ENCODE data around the gene FOXP1. TPM values are rescaled to one million over a fixed set of nuclear protein-coding genes. Genes with fewer than 3 reads are reported as not detected.

Gene FOXP1
- total RNA-seq, 1 donor from 2014 or later, result 195 TPM

GRCh38 chr3:71316066-71316777, 267.3 kb downstream of the FOXP1 start:
- no peaks in the 10 kb centered on the region for H3K9me3 Mint-ChIP-seq (ENCODE audit: unreplicated experiment)
- peaks cover 3% of the 10 kb centered on the region for H3K36me3 Mint-ChIP-seq (ENCODE audit: unreplicated experiment)
- no peak for DNase-seq (ENCODE audit: extremely low spot score, unreplicated experiment)
- peaks cover 29% of the 10 kb centered on the region for H3K4me1 Mint-ChIP-seq (ENCODE audit: unreplicated experiment)
- no peaks in the 10 kb centered on the region for H3K27me3 Mint-ChIP-seq (ENCODE audit: unreplicated experiment)
- no peak overlapping the region for H3K27ac Mint-ChIP-seq (ENCODE audit: unreplicated experiment)
- TF ChIP-seq CTCF (IDR thresholded peaks at IDR 0.05), result no peak
- no peak overlapping the region for H3K4me3 Mint-ChIP-seq (ENCODE audit: unreplicated experiment)

GRCh38 chr3:71315431-71315830, 268.1 kb downstream of the FOXP1 start:
- peak overlapping the region; percentile 29 for H3K27ac Mint-ChIP-seq (ENCODE audit: unreplicated experiment)
- TF ChIP-seq CTCF (IDR thresholded peaks at IDR 0.05), result no peak
- no peak overlapping the region for H3K4me3 Mint-ChIP-seq (ENCODE audit: unreplicated experiment)
- peaks cover 35% of the 10 kb centered on the region for H3K4me1 Mint-ChIP-seq (ENCODE audit: unreplicated experiment)
- no peaks in the 10 kb centered on the region for H3K9me3 Mint-ChIP-seq (ENCODE audit: unreplicated experiment)
- H3K36me3 Mint-ChIP-seq (ENCODE audit: unreplicated experiment), result peaks cover 3% of the 10 kb centered on the region
- DNase-seq (ENCODE audit: extremely low spot score, unreplicated experiment), result no peak
- no peaks in the 10 kb centered on the region for H3K27me3 Mint-ChIP-seq (ENCODE audit: unreplicated experiment)

- Mint-ChIP-seq H3K36me3 (ENCODE audit: unreplicated experiment) (peaks cover 3% of the 10 kb centered on the region), H3K9me3 (ENCODE audit: unreplicated experiment) (no peaks in the 10 kb centered on the region), H3K27ac (ENCODE audit: unreplicated experiment) (no peak overlapping the region), H3K4me3 (ENCODE audit: unreplicated experiment) (no peak overlapping the region), H3K27me3 (ENCODE audit: unreplicated experiment) (no peaks in the 10 kb centered on the region), H3K4me1 (ENCODE audit: unreplicated experiment) (peaks cover 51% of the 10 kb centered on the region)
- DNase-seq (ENCODE audit: extremely low spot score, unreplicated experiment), result no peak
- no peak for TF ChIP-seq CTCF (IDR thresholded peaks at IDR 0.05)
Observed at GRCh38 chr3:71313844-71314243, 269.7 kb downstream of the FOXP1 start.

GRCh38 chr3:71312461-71312860, 271.1 kb downstream of the FOXP1 start:
- peaks cover 54% of the 10 kb centered on the region for H3K4me1 Mint-ChIP-seq (ENCODE audit: unreplicated experiment)

GRCh38 chr3:71311661-71312046, 271.9 kb downstream of the FOXP1 start:
- DNase-seq (ENCODE audit: extremely low spot score, unreplicated experiment), result no peak
- no peak for TF ChIP-seq CTCF (IDR thresholded peaks at IDR 0.05)
- Mint-ChIP-seq H3K27ac (ENCODE audit: unreplicated experiment) (peak overlapping the region; percentile 2), H3K9me3 (ENCODE audit: unreplicated experiment) (no peaks in the 10 kb centered on the region), H3K4me1 (ENCODE audit: unreplicated experiment) (peaks cover 54% of the 10 kb centered on the region), H3K27me3 (ENCODE audit: unreplicated experiment) (no peaks in the 10 kb centered on the region), H3K36me3 (ENCODE audit: unreplicated experiment) (peaks cover 3% of the 10 kb centered on the region), H3K4me3 (ENCODE audit: unreplicated experiment) (no peak overlapping the region)

More at GRCh38 chr3:71312461-71312860, 271.1 kb downstream of the FOXP1 start:
- Mint-ChIP-seq H3K27ac (ENCODE audit: unreplicated experiment) (no peak overlapping the region), H3K9me3 (ENCODE audit: unreplicated experiment) (no peaks in the 10 kb centered on the region), H3K27me3 (ENCODE audit: unreplicated experiment) (no peaks in the 10 kb centered on the region), H3K4me3 (ENCODE audit: unreplicated experiment) (no peak overlapping the region), H3K36me3 (ENCODE audit: unreplicated experiment) (peaks cover 3% of the 10 kb centered on the region)
- DNase-seq (ENCODE audit: extremely low spot score, unreplicated experiment), result no peak
- TF ChIP-seq CTCF (IDR thresholded peaks at IDR 0.05), result no peak
